GM15510 (cell line): ENCODE data around the gene BTBD17.

Experiments
- POLR2A ChIP-seq: IDR thresholded peaks from 3 replicates; pipeline ENCODE4 v1.6.1; 2011; ENCODE audit warnings: borderline replicate concordance; ENCODE audit not compliant: insufficient read length; ENCODE audit errors: extremely low read depth

Gene BTBD17, protein sequence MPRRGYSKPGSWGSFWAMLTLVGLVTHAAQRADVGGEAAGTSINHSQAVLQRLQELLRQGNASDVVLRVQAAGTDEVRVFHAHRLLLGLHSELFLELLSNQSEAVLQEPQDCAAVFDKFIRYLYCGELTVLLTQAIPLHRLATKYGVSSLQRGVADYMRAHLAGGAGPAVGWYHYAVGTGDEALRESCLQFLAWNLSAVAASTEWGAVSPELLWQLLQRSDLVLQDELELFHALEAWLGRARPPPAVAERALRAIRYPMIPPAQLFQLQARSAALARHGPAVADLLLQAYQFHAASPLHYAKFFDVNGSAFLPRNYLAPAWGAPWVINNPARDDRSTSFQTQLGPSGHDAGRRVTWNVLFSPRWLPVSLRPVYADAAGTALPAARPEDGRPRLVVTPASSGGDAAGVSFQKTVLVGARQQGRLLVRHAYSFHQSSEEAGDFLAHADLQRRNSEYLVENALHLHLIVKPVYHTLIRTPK

DNA sequence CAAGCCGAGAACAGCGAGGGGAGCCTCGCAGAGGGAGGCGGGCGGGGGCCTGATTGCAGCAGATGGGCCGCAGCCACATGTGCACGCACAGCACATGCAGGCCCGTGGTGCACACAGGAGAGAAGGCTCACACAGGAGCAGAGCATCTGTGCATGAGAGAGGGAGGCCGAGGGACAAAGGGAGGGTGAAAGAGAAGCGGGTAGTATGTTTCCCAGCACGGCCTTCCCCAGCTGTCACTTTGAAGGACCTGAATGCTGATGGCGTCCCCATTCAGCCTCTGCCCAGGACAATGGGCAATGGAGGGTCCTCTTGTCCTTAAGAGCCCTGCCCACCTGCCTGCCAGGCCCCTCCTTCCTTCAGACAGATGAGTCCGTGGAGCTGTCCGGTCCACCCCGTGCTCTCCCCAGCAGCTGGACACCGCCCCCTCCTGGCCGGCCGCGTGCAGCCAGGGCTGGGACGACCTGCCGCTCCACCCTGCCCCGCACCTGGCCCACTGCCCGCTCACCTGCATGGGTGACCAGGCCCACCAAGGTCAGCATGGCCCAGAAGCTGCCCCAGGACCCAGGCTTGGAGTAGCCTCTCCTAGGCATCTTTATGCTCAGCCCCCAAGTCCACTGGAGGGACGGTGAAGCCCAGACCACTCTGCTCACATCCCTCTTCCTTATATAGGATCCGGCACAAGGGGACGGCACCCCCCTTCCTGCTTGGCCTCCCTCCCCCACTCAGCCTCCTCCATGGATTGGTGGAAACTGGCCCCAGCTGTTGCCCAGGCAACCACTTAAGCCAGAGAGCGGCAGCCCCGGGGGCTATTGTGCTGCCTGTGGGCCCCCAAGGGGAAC lies at the start of gene BTBD17:
BTBD17 (minus strand) TSS at position 639 of the 839 bp plus-strand sequence; CDS start at position 590, 49 bp downstream.
- no peak for TF ChIP-seq POLR2A

DNA sequence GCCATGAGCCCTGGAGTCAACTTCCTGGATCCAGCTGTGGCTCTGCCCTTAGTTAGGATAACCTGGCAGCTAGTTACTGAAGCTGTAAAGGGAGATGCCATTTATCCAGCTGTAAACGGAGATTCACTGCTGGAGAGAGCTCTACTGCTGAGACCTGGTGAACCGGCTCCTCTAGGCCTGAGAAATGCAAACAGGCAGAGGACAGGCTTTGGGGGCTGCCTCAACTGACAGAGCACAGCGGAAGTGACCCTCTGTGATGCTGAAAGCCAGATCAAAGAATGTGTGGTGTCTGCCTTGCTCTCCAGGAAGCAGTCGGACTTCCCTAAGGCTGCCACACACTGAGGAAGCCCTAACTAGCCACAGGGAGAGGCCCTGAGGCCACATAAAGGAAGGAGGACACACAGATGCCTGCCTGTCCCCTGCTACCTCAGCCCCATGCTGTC lies 48.4 kb upstream of the BTBD17 start:
- no peak for TF ChIP-seq POLR2A

DNA sequence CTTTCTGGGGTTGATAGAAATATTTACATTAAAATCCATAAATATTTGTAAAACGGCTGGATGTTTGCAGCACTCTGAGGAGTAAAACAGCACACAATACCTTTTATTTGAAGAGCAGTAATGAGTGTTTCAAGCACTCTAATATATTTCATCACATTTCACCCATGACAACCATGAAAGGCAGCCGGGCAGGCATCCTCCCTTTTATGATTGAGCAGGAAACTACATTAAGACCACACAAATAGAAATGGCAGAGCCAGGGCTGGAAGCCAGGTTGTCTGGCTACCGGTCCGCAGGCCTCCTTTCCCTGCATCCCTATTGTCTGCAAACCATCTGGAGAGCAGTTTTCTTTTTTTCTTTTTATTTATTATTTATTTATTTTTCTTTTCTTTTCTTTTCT lies 47.1 kb upstream of the BTBD17 start:
- TF ChIP-seq POLR2A = no peak

GRCh38 chr17:74408262-74408661 lies 46.6 kb upstream of the BTBD17 start:
- no peak for TF ChIP-seq POLR2A

DNA sequence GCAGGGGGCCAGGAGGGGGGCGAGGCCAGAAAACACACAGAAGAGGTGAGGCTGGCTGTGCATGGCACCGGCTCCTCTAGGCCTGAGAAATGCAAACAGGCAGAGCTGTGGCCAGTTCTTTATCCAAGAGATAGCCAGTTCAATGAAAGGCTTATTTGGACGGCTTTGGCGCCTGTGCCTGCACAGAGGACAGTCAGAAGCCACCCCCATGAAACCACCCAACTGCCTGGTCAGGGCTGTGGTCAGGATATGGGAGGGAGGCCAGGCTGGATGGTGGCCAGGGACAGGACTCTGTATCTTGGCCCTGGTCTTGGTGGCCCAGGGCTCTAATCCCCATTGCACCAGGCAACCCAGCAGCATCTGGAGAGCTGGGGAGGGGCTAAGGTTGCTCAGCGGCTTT lies 45.7 kb upstream of the BTBD17 start:
- no peak for TF ChIP-seq POLR2A

GRCh38 chr17:74404789-74405188 lies 43.1 kb upstream of the BTBD17 start:
- TF ChIP-seq POLR2A = no peak

DNA sequence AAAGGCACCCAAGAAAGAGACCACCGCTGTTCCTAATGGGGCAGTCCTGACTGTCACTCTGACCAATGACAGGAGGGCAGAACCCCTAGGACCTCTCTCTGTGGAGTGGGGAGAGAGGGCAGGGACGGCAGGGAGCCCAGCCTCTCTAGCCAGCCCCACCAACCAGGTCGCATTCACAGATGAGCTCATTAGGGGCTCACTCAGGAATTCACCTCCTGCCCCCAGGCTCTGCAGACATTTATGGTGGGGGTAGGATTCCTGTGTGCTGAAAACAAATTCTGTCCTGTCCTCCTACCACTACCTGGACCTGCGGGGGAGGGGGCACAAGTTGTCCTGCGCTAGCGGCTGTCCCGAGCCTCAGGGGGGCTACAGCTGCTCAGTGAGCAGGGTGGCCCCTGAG lies 42.5 kb upstream of the BTBD17 start:
- no peak for TF ChIP-seq POLR2A

DNA sequence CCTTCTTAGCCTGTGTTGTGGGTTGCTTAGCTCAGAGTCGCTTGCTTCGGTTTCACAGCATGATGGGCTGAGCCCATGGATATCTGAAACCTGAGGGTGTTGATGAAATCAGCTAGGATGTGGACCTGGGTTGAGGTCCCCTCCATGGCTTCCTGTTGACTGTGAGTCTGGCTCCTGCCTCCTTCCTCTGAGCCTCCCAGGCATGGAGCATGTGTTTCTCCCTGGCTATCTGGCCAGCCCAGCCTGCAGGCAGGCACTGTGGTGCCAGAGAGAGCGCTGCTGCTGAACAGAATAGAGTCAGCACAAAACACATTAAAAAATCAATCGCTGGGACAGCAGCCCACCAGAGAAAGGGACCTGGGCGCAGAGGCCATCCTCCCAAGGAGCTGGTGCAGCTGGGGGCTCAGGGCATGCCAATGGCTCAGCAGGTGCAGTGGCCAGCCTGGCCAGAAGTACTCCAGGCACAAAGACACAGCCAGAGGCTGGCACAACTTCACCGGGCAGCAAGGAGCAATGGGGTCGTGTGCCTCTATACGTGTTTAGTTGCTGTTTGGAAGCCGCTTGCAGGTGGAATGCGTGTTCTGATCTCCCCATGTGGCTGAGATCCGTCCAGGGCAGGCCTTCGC lies 42.0 kb upstream of the BTBD17 start:
- TF ChIP-seq POLR2A = no peak

GRCh38 chr17:74402048-74402447 lies 40.4 kb upstream of the BTBD17 start:
- TF ChIP-seq POLR2A = no peak

DNA sequence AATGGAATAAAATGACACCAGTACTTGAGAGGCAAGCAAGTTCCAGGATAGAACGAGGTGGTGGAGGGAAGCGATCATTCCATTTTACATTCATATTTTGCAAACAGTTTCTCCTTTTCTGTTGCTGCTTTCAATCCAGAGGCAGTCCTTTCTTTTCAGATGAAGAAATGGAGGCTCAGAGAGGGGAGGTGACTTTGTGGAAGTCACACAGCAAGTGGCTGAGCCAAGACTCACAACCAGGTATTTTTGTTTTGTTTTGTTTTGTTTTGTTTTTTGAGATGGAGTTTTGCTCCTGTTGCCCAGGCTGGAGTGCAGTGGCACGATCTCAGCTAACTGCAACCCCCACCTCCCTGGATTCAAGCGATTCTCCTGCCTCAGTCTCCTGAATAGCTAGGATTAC lies 34.9 kb upstream of the BTBD17 start:
- no peak for TF ChIP-seq POLR2A

DNA sequence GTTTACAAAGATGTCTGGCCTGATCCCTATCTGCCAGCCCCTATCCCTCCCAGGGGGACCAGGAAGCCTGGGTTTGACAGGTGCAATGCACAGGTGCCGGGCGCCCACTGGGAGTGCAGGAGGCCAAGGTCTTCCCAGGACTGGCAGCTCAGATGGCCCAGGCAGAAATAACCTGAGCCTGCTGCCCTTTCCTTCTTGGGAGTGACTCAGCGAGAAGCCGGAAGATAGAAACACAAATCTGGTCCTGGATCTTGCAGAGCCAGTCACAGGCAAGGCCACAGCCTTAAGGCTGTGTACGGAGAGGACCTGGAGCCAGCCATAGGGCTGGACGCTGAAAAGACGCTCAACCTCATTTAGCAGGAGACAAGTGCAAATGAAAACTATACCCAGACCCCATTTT lies 33.3 kb upstream of the BTBD17 start:
- TF ChIP-seq POLR2A = no peak

DNA sequence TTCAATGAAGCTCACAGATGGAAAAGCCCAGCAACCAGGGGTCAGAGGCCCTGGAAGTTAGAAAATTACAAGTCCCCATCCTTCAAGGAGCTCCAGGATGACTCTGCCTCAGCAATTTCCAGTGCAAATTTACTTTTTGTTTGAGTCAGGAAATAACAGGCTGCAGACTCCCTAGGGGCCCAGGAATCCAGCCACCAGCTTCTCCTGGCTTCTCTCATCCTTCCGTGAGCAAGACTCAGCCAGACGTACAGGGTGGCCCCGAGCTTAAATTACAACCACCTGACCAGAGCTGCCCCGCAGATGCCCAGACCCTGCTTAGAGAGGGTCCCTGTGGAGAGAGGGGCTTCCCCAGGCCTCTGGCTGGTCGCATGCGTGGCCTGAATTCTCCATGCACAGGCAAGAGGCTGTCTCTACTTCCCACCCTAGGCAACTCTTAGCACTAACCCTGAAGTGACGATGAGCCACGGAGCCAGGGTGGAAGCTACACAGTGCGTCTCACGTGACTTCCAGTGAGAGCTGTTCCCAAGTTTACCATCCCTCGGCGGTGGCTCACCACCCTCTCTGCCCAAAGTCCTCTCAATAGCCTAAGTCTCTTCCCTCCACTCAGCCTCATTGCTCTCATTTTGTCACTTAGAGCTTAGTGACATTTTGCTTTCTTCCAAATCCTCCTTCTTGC lies 32.7 kb upstream of the BTBD17 start:
- no peak for TF ChIP-seq POLR2A

DNA sequence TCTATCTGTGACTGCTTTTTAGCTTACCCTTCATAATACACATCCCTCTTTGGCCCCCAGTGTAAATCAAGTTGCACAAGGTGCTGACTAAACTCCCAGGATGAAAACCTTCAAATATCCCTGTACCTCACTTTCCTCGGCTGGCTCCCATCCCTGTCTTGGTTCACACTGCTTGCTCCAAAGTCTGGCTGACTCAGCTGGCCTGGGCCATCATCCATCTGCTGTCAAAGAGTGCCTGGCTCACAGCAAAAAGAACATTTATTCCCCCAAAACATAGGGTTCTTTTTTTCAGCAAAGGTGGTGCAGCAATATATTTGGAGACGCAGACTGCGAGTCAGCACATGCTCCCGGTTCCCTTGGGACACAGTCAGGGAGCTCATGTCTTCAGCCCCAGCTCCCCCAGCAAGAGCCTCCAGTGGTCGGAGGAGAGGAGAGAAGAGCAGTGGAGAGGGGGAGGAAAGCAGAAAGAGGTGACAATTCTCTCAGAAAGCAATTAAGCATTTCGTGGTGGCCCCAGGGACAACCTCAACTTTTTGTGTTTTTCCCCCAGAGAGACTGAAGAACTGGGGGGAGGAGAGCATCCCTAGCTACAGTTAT lies 31.8 kb upstream of the BTBD17 start:
- TF ChIP-seq POLR2A = no peak

GRCh38 chr17:74392848-74393247 lies 31.2 kb upstream of the BTBD17 start:
- no peak for TF ChIP-seq POLR2A
